ENCODE results near the gene OXLD1. TPM values are rescaled to one million over a fixed set of nuclear protein-coding genes. Genes with fewer than 3 reads are reported as not detected.
A peak's percentile ranks its signal among the peaks of the same experiment; 100 is the strongest.

OXLD1 gene
- total RNA-seq, 2 donors from 2014 or later = 30.2 to 36.5 TPM

DNA sequence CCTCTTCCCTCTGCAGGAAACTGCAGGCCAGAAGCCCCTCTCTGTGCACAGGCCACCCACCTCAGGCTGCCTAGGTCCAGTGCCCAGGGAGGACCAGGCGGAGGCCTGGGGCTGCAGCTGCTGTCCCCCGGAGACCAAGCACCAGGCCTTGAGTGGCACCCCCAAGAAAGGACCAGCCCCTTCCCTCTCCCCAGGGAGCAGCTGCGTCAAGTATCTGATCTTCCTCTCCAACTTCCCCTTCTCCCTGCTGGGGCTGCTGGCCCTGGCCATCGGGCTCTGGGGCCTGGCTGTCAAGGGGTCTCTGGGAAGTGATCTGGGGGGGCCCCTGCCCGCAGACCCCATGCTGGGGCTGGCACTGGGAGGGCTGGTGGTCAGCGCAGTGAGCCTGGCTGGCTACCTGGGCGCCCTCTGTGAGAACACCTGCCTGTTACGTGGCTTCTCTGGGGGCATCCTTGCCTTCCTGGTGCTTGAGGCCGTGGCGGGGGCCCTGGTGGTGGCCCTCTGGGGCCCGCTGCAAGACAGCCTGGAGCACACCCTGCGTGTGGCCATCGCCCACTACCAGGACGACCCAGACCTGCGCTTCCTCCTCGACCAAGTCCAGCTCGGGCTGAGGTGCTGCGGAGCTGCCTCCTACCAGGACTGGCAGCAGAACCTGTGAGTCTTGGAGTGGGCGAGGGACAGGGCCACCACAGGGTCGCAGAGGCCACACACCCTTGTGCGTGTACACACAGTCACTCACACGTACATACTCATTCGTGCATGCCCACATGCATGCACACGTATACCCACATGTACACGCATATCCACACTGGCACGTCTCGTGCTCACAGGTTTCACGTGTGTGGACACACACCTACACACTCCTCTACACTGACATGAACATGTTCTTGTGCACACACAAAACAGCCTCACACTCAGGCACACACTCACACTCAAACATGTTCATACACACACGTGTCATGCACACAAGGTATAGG, 21.1 kb downstream of the OXLD1 start:
- Histone ChIP-seq H3K9ac (ENCODE audit: extremely low read depth, low read length, poor library complexity, severe bottlenecking) (no peak overlapping the region), H3K4me1 (ENCODE audit: control insufficient read depth, insufficient read depth, low read length) (no peaks in the 10 kb centered on the region), H3K27ac (ENCODE audit: low read depth, low read length) (no peak overlapping the region), H3K4me3 (ENCODE audit: low read length) (no peak overlapping the region), H3K36me3 (ENCODE audit: control insufficient read depth, insufficient read depth, low read length) (no peaks in the 10 kb centered on the region), H3K9me3 (ENCODE audit: control insufficient read depth, low read length) (peaks cover 6% of the 10 kb centered on the region), H3K27me3 (ENCODE audit: control insufficient read depth, insufficient read depth, low read length, poor library complexity, severe bottlenecking) (peaks cover 27% of the 10 kb centered on the region)
- no peak overlapping the region for H3K27ac Mint-ChIP-seq
- TF ChIP-seq, protein P1, sequence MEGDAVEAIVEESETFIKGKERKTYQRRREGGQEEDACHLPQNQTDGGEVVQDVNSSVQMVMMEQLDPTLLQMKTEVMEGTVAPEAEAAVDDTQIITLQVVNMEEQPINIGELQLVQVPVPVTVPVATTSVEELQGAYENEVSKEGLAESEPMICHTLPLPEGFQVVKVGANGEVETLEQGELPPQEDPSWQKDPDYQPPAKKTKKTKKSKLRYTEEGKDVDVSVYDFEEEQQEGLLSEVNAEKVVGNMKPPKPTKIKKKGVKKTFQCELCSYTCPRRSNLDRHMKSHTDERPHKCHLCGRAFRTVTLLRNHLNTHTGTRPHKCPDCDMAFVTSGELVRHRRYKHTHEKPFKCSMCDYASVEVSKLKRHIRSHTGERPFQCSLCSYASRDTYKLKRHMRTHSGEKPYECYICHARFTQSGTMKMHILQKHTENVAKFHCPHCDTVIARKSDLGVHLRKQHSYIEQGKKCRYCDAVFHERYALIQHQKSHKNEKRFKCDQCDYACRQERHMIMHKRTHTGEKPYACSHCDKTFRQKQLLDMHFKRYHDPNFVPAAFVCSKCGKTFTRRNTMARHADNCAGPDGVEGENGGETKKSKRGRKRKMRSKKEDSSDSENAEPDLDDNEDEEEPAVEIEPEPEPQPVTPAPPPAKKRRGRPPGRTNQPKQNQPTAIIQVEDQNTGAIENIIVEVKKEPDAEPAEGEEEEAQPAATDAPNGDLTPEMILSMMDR (conservative IDR thresholded peaks at IDR 0.05) = no peak
- peaks cover 26% of the 10 kb centered on the region for H3K27me3 Mint-ChIP-seq (ENCODE audit: insufficient read depth)
- H3K9me3 Mint-ChIP-seq = peaks cover 11% of the 10 kb centered on the region
- no peak for DNase-seq
- WGBS, 2 experiments (ENCODE audit: insufficient coverage in 1 of 2, insufficient read length in 1 of 2) = 90 to 96% methylated on average over 24 to 29 of the region's 29 CpGs
- H3K36me3 Mint-ChIP-seq (ENCODE audit: low read depth) = no peaks in the 10 kb centered on the region
- H3K4me3 Mint-ChIP-seq = no peak overlapping the region
- H3K4me1 Mint-ChIP-seq = peaks cover 4% of the 10 kb centered on the region

DNA sequence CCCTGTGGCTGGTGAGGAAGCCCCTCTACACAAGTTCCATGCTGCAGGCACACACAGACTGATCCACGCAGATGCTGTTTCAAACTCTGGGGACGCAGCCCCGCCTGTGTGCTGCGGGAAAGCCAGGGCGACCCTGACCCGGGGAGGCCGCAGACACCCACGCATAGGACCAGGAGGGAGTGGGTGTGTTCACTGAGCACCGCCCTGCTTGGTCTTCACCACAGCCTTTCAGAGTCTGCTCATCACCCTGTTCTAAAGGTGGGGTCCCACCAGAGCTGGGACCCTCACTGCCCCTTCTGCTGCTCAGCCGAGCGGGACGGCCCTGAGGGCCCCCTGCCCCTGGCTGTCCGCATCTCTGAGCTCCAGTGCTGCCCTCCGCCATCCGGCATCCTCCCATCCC, 21.9 kb downstream of the OXLD1 start:
- no peak overlapping the region for H3K27ac ChIP-seq (ENCODE audit: low read depth, low read length)
- no peak overlapping the region for H3K9ac ChIP-seq (ENCODE audit: extremely low read depth, low read length, poor library complexity, severe bottlenecking)
- WGBS, 2 experiments (ENCODE audit: insufficient coverage in 1 of 2, insufficient read length in 1 of 2) = 92 to 99% methylated on average over 10 to 15 of the region's 15 CpGs
- H3K27me3 Mint-ChIP-seq (ENCODE audit: insufficient read depth) = peaks cover 21% of the 10 kb centered on the region
- H3K4me3 ChIP-seq (ENCODE audit: low read length) = no peak overlapping the region
- H3K4me1 Mint-ChIP-seq = peaks cover 4% of the 10 kb centered on the region
- DNase-seq = no peak
- no peak overlapping the region for H3K27ac Mint-ChIP-seq
- H3K36me3 Mint-ChIP-seq (ENCODE audit: low read depth) = no peaks in the 10 kb centered on the region
- no peaks in the 10 kb centered on the region for H3K4me1 ChIP-seq (ENCODE audit: control insufficient read depth, insufficient read depth, low read length)
- peaks cover 27% of the 10 kb centered on the region for H3K27me3 ChIP-seq (ENCODE audit: control insufficient read depth, insufficient read depth, low read length, poor library complexity, severe bottlenecking)
- peaks cover 6% of the 10 kb centered on the region for H3K9me3 ChIP-seq (ENCODE audit: control insufficient read depth, low read length)
- H3K4me3 Mint-ChIP-seq = no peak overlapping the region
- H3K9me3 Mint-ChIP-seq = peaks cover 6% of the 10 kb centered on the region
- TF ChIP-seq, protein P1 (conservative IDR thresholded peaks at IDR 0.05) = no peak
- H3K36me3 ChIP-seq (ENCODE audit: control insufficient read depth, insufficient read depth, low read length) = no peaks in the 10 kb centered on the region

DNA sequence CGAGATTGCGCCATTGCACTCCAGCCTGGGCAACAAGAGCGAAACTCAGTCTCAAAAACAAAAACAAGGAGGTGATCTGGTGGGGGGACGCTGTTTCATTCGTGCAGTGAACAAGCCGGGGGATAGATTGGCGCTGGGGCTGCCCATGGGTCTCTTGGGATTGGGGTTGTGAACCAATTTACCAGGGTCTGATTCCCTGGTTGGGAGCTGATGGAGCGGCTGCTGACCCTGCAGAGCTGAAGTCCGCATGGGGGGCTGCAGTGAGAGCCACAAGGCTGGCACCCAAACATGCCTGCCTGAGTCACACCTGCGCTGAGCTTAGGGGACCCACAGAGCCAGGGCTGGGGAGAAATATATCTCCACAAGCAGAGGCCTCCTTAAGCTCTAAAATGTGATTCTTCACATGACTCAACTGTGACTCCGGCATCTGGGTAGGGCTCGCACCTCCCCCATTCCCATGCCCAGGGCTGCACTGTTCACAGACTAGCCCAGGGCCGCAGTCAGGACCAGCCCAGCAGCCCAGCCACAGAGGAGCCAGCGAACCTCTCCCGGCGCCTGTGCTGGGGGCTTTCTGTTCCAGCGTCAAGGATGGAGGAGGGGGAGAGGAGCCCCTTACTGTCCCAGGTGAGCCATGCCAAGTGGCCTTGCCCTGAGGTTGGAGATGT, 24.4 kb downstream of the OXLD1 start:
- peaks cover 3% of the 10 kb centered on the region for H3K27me3 ChIP-seq (ENCODE audit: control insufficient read depth, insufficient read depth, low read length, poor library complexity, severe bottlenecking)
- WGBS, 2 experiments (ENCODE audit: insufficient coverage in 1 of 2, insufficient read length in 1 of 2) = 89 to 93% methylated on average over 10 to 14 of the region's 17 CpGs
- no peaks in the 10 kb centered on the region for H3K4me1 ChIP-seq (ENCODE audit: control insufficient read depth, insufficient read depth, low read length)
- Mint-ChIP-seq H3K9me3 (no peaks in the 10 kb centered on the region), H3K27ac (no peak overlapping the region), H3K27me3 (ENCODE audit: insufficient read depth) (peaks cover 3% of the 10 kb centered on the region), H3K4me3 (no peak overlapping the region), H3K36me3 (ENCODE audit: low read depth) (no peaks in the 10 kb centered on the region), H3K4me1 (peaks cover 2% of the 10 kb centered on the region)
- TF ChIP-seq, protein P1 (conservative IDR thresholded peaks at IDR 0.05) = no peak
- no peaks in the 10 kb centered on the region for H3K36me3 ChIP-seq (ENCODE audit: control insufficient read depth, insufficient read depth, low read length)
- H3K4me3 ChIP-seq (ENCODE audit: low read length) = no peak overlapping the region
- no peak overlapping the region for H3K27ac ChIP-seq (ENCODE audit: low read depth, low read length)
- peak; percentile 57 for DNase-seq
- no peak overlapping the region for H3K9ac ChIP-seq (ENCODE audit: extremely low read depth, low read length, poor library complexity, severe bottlenecking)
- no peaks in the 10 kb centered on the region for H3K9me3 ChIP-seq (ENCODE audit: control insufficient read depth, low read length)

Data from endodermal cell (in vitro differentiated cells).